Stimulated activated CD4-positive, alpha-beta T cell treated with anti-CD3 and anti-CD28 coated beads, Interleukin-2, amount 100 ng/mL, for 4 hours (primary cell): Measurements from ENCODE around the gene WFDC6.
"Not testable (repeated sequence)": the region's sequence is repeated elsewhere in the genome, so short reads cannot be mapped to it uniquely, and the experiment has no call there.

Experiments used
- DNase-seq: peaks from one replicate; pipeline ENCODE4 v3.0.0-alpha.2; 2020; ENCODE audit warnings: low read depth

WFDC6 gene

DNA sequence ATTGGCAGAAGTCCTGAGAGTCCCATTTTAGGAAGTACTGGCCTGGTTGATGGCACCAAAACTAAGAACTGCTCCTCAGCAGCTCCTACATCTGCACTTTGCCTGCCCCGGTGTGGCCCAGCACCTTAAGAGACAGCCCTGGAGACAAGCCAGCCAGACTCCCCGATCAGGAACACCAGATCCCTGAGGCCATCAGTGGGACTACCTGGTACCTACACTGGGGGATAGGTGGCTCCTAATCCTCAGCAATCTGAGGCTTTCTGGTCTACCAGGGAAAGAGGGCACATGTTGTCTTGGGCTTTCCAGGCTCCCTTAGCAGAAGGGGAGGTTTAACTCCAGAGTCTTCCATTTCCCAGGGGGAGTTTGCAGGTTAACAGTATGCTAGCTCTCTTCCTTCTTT lies at the start of gene WFDC6:
Gene WFDC6, minus strand, starts transcription at position 101 of the 400 bp plus-strand sequence. Its CDS starts 75 bp downstream, at position 26.
- DNase-seq = no peak

DNA sequence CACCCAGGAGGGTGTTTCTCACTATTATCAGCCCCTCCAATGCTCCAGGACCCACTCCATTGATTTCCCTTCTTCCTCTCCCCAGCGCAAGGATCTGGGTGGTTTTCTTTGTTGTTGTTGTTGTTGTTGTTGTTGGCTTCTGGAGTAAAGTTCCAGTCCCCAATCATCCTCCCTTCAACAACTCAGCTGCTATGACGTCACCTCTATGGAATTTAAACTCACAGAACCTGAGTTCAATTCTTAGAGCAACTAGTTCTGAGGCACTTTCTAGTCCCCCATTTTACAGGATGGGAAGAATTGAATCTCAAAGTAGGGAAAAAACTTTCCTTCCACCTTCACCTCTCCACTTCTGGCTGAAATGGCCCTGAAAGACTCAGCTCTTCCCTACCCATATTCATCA lies 49.5 kb upstream of the WFDC6 start:
- DNase-seq = no peak

DNA sequence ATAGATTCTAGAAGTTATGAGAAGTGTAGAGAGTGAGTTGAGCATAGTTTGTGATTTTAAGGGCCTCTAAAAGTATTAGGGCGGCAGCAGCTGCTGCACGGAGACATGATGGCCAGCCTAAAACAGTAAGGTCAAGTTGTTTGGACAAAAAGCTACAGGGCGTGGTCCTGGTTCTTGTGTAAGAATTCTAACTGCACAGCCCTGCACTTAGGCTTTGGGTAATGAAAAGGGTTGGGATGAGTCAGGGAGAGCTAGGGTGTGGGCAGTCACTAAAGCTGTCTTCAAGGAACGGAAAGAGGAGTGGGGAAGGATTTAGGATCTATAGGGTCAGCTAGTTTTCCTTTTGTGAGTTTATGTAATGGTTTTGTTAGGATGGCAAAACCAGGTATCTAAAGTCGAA lies 46.7 kb upstream of the WFDC6 start:
- DNase-seq = not testable (repeated sequence)

DNA sequence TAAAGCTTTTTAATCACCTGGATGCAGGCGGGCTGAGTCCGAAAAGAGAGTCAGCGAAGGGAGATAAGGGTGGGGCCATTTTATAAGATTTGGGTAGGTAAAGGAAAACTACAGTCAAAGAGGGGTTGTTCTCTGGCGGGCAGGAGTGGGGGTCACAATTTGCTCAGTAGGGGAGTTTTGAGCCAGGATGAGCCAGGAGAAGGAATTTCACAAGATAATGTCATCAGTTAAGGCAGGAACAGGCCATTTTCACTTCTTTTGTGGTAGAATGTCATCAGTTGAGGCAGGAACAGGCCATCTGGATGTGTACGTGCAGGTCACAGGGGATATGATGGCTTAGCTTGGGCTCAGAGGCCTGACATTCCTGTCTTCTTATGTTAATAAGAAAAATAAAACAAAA lies 45.0 kb upstream of the WFDC6 start:
- DNase-seq = not testable (repeated sequence)

DNA sequence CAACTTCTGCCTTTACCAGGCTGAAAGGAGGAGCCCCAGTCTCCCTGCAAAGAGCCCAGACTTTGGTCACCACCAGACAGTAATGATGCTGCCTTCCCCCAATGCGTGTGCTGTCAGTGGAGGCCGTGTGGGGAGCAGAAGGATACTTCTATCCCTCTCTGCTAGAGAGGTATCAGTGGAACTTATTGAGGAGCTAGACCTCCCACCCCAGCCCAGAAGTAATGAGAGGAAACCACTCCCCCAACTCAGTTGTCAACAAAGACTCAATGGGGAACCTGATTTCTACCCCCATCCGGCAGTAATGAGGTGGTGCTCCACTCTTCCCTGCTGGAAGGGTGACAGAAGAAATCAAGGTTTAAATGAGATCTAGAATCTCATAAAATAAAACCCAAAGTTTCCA lies 44.2 kb upstream of the WFDC6 start:
- DNase-seq = no peak

DNA sequence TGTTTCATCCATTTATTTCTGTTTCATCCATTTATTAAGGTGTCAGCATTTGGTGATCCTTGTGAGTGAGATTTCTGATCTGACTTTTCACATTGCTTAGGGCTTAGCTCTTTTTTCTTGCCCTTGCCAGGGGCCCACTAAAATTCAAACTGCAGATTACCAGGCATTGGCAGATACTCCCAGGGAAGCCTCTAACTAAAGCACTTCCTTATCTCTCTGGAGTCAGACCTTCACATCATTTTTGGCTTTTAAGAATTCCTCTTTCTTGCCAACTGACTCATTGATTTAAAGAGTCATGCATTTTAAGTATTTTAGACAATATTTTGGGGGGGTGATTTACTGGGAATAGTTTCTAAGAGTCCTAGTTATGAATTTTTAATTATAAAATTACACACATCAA lies 42.4 kb upstream of the WFDC6 start:
- no peak for DNase-seq

DNA sequence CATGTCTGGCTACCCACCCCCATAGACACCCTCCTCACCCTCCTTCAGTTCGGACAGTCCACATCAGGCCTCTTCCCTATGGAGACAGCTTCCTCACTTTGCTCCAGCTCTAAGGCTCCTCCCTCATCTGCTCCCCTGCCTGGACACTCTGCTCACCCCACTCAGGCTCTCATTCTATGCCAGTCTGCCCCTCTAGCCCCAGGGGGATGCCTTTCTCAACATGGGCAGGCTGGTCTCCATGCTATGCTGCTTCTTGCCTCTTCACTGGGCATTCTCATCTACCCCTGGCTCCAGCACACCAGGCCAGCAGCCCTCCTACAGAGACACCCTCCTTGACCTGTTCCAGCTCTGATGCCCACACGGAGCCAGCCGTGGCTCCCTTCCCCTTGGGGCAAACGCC lies 39.9 kb upstream of the WFDC6 start, which contains the start of gene WFDC8:
Gene WFDC8, minus strand, starts transcription at position 101 of the 400 bp plus-strand sequence. Its CDS starts 37 bp downstream, at position 64.
- no peak for DNase-seq

DNA sequence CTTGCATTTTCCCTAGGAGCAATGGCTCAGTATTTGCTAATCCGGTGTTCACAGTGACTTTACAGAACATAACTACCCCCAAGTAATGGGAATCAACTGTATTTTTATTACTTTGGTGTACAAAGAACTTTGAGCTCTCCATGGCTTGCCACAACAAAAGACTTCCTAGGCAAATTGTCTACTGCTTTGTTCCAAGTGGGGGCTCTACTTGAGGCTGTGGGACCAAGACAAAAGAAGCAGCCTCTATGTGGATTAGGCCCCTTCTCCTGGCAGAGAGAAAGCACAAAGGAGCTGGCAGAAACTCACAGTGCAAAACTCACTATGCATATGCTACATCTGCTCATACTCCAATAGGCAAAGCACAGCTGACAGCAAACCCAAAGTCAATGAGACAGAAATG lies 38.9 kb upstream of the WFDC6 start:
- no peak for DNase-seq

DNA sequence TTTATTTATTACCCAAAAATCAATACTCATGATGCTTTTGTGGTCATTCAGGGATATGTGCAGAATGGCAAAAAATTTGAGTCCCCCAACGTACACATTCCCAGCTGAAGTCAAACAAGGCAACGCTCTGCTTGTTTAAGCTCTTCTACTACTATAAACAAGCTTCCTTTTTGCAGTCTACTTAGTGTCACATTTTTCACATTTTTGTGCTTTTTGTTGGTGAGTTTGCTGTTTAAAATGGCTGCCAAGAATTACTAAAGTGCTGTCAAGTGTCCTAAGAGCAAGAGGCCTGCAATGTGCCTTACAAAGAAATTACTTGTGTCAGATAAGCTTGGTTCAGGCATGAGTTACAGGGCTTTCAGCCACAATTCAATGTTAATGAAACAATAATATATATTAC lies 37.7 kb upstream of the WFDC6 start:
- DNase-seq = no peak

DNA sequence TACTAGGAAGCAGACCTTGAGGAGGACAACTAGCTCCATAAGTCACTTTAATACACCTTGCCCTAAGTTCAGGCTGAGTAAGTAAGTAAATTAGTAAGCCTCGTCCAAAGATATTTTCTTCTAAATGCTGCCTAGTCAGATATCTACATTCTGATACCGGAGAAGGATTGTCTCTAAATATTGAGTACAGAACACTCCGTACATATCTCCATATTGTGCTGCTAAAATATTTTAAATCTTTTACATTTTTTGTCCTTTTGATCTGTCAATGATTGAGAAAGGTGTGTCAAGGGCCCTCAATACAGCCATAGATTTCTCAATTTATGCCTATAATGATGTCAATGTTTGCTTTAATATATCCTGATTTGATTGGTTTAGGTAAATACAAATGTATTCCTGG lies 36.6 kb upstream of the WFDC6 start:
- no peak for DNase-seq

DNA sequence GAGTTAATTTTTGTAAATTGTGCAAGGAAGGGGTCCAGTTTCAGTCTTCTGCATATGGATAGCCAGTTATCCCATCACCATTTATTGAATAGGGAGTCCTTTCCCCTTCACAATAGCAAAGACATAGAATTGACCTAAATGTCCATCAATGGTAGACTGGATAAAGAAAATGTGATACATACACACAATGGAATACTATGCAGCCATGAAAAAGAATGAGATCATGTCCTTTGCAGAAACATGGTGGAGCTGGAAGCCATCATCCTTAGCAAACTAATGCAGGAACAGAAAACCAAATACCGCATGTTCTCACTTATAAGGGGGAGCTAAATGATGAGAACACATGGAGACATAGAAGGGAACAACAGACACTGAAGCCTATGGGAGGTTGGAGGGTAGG lies 30.4 kb upstream of the WFDC6 start:
- DNase-seq = not testable (repeated sequence)

DNA sequence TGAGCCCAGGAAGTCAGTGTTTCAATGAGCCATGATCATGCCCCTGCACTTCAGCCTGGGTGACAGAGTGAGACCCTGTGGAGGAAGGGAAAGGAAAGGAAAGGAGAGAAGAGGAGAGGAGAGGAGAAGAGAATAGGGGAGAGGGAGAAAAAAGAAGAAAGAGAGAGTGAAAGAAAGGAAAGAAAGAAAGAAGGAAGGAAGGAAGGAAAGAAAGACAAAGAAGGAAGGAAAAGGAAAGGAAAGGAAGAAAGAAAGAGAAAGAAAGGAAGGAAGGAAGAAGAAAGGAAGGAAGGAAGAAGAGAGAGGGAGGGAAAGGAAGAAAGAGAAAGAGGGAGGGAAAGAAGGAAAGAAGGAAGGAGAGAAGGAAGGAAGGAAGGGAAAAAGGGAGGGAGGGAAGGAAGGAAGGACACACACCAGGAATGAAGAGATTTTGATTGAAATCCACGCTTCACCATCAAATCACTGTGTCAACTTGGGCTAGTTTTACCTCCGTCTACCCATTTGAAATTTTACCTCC lies 25.5 kb upstream of the WFDC6 start:
- no peak for DNase-seq

DNA sequence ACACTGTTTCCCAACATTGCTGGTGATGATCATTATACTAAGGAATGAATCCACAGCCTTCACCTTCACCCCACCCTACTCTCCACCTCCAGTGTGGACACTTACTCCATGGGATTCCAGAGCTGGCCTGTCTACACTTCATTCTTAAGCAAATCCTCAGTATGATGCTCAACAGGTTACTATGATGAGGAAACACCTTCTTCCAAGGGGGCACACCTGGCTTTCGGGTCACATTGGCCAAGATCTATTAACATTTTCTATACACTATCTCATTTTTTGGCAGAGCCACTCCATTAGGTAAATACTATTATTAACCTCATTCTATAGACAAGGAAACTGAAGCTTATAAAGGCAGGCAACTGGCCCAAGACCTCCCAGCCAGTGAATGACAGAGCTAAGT lies 15.9 kb upstream of the WFDC6 start:
- DNase-seq = no peak

DNA sequence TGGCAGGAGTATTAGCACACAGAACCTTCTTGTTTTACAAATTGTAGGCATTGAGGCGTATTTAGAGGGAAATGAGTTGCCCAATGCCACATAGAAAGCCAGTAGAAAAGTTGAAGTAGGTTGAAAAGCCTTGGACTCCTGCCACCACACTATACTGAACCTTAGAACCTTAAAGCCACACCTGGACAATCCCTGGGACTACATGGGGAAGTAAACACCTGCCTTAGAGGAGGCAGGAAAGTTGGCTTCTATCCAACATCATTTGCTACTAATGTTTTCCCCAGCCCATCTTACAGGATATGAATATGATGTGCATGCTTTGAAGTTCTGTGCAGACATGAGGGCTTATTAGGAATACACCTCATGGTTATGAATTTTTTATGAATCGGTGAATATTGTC lies 13.2 kb upstream of the WFDC6 start:
- no peak for DNase-seq

DNA sequence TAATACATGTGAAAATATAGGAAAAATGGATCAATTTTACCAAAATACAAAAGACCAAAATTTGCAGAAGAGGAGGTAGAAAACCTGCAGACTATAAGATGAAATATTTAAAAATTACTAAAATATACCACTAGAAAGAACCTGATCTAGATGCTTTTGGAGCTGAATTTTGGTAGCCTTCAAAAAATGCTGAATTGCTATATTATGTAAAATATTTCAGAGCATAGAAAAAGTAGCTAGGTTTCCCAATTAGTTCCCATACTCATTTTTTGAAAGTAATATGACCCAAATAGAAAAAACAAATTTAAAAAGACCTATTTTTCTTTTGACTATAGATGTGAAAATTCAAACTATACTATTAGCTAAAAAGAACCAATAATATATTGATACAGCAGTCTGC lies 11.5 kb upstream of the WFDC6 start:
- DNase-seq = no peak

DNA sequence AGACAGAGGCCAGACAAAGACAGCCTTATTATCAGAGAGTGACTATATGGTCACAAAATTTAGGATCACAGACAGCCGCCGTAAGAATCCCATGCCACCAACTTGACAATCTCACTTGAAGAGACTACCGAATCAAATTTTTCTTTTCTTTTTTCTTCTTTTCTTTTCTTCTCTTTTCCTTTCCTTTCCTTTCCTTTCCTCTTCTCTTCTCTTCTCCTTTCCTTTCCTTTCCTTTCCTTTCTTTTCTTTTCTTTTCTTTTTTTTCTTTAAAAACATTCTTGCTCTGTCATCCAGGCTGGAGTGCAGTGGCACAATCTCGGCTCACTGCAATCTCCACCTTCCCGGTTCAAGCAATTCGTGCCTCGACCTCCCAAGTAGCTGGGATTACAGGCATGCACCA lies 9.1 kb upstream of the WFDC6 start:
- DNase-seq = no peak

DNA sequence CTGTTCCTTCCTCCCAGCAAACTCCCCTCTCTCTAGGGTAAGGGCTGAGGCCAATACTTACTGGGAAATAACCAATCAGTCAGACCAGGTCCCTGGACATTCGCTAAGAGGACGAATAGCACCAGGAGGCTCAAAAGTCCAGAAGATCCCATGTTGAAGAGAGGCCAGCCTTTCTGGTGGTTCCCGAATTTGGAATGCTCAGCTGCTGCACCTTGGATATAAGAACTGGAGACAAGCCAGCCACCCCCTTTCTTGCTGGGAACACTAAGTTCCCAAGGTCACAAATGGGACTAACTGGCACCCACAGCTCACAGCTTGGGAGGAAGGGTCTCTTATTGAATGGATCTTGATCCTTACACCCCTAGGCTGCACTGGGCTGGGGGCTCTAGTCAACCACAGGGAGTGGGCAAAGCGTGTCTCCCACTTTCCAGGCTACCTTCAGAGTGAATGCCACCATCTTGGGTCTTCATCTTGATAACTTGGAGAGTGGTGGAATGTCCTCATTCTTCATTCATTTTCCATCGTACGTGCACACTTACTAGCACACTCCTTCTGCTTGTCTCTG lies 8.0 kb upstream of the WFDC6 start, which contains the start of gene EPPIN:
Gene EPPIN, minus strand, starts transcription at position 196 of the 565 bp plus-strand sequence. Its CDS starts 44 bp downstream, at position 152.
- no peak for DNase-seq

DNA sequence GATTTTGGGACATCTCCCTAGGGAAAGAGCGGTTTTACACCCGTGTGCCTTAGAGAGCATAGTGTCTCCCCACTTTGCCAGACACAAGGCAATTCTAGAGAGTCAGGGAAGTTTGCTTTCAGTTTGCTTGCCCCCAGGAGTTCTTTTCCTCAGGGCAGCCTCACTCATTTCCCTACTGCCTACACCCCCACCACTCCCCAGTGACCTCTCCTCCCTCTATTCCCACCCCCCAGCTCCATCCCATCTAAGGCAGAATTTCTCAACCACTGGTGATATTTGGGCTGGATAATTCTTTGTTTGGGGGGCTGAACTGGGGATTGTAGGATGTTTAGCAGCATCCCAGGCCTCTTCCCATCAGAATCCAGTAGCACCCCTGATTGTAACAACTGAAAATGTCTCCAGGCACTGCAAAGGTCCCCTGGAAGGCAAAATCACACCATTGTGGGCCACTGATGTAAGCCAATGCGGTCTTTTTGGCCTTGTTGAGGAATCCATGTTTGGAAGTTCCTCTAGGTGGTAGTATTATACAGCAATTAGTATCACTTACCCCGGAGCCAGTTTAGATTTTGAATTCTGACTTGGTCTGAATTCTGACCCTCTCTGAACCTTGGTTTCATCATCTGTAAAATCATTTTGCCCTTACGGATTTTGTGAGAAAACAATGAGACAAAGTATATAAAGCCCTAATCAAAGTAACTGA lies 6.6 kb upstream of the WFDC6 start:
- no peak for DNase-seq

DNA sequence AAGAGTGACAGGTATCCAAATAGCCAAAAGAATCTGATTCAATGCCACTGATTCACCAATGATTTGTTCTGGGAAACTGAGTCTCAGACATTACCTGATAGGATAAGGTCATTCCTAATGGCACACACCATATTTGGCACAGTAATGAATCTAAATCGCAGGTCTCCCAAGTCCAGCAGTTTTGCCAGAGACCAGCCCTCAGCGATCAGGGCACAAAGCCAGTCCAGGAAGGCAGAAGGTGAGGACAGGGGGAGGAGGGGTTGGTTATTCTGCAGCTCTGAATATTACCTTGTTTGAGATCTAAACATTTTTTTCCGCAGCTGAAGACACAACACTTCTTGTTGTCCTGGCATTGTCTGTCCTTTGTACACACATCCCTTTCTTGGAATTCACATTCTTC lies 6.1 kb upstream of the WFDC6 start:
- DNase-seq = no peak

DNA sequence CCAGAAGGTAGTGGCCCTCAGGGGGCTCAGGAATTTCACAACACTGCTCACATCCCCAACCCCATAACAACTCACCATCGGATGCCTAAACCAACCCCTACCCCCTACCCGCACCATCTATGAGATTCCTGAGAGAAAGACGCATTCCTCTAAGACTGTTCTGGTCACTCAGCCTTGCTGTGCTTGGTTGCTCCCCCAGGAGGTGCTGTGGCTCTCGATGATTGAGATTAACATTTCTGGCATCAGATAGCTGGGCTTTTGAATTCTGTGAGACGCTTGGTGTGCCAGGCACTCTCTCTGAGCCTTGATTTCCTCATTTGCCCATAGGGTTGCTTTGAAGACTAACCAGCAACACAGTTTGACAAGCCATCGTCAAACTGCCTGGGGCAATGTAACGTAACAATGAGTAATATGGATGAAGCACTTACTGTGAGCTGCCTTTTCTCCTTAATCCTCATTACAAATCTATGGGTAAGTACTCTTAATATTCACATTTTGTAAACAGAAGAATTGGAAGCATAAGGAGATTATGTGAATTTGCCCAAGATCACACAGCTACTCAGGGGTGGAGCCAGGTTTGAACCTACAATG lies 978 bp downstream of the WFDC6 start:
- no peak for DNase-seq

DNA sequence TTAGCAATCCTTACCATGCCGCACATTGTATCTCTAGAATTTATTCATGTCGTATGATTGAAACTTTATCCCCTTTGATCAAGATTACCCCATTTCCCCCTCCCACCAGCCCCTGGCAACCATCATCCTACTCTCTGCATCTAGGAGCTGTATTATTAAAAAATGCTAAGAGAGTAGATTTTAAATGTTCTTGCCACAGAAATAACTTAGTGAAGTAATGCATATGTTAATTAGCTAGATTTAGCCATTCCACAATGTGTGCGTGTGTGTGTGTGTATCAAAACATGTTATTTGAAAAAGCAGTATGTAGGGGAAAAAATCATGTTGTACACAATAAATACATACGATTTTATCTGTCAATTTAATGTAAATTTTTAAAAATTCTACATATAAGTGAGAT lies 12.0 kb downstream of the WFDC6 start:
- no peak for DNase-seq

DNA sequence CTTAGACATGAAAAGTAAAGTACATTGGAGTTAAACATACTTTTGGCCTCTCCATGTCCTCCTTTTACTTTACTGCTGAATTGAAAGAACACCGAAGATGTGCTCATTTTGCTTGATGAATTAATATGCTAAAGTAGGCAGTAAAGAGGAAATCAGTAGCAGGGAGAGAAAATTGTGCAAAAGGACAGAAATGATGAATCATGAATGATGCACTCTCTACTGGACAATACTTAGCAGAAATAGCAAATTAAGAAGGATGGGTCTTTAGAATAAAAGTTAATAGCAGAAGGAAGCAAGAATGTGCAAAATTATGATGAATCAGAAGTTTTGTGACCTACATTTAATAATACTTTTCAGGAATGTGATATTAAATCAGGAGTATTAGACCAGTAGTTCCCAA lies 15.5 kb downstream of the WFDC6 start:
- no peak for DNase-seq

DNA sequence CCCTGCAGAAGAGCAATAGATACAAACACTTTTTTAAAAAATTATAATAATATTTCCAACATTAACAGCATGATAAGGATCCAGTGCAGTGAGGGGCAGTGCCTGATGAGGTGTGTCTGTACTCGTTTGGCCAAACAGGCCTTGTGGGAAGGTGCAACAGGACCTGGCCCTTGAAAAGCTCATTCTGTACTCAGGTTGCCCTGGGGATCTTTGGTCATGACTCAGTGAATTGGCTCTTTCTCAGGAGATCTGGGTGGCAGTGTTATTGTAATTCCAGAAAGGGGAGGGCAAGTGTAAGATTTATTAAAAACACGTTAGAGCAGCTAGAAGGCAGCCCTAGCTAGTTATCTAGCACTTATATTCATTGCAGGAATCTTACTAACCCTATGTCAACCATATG lies 21.0 kb downstream of the WFDC6 start:
- no peak for DNase-seq
